ENCODE data around the gene NELFB.
A peak's percentile ranks its signal among the peaks of the same experiment; 100 is the strongest.

- TF ChIP-seq, protein P1, sequence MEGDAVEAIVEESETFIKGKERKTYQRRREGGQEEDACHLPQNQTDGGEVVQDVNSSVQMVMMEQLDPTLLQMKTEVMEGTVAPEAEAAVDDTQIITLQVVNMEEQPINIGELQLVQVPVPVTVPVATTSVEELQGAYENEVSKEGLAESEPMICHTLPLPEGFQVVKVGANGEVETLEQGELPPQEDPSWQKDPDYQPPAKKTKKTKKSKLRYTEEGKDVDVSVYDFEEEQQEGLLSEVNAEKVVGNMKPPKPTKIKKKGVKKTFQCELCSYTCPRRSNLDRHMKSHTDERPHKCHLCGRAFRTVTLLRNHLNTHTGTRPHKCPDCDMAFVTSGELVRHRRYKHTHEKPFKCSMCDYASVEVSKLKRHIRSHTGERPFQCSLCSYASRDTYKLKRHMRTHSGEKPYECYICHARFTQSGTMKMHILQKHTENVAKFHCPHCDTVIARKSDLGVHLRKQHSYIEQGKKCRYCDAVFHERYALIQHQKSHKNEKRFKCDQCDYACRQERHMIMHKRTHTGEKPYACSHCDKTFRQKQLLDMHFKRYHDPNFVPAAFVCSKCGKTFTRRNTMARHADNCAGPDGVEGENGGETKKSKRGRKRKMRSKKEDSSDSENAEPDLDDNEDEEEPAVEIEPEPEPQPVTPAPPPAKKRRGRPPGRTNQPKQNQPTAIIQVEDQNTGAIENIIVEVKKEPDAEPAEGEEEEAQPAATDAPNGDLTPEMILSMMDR (IDR thresholded peaks at IDR 0.05 in 8 of 11, conservative IDR thresholded peaks at IDR 0.05 in 3 of 11), result peak in 8 of 11 experiments; percentile 19 to 57 (median 37)
- TF ChIP-seq POLR2A (IDR thresholded peaks at IDR 0.05), result peak in 1 of 3 donors; percentile 31
- peak; percentile 86 to 91 (median 88) for TF ChIP-seq POLR2AphosphoS5 (IDR thresholded peaks at IDR 0.05)
Measured at GRCh38 chr9:137277329-137278041, 22.4 kb downstream of the NELFB start, which contains the start of gene TOR4A.

Measured in spleen (tissue), 7 donors.